Lung (tissue), 16 donors: Measurements from ENCODE around the gene KRT34. TPM values are rescaled to one million over a fixed set of nuclear protein-coding genes. Genes with fewer than 3 reads are reported as not detected.
"Not testable (repeated sequence)": the region's sequence is repeated elsewhere in the genome, so short reads cannot be mapped to it uniquely, and the experiment has no call there.

ENCODE experiments used
- ATAC-seq: fragments of 200-7000 bp; cut with Tn5 transposase; one replicate; pipeline ENCODE4 v1.9.1; 2020; ENCODE audit warnings: moderate number of reproducible peaks; ENCODE audit not compliant: insufficient read depth, low FRiP score
- DNase-seq, 3 donors: peaks; one replicate each; pipeline ENCODE4 v3.0.0-alpha.2; 2013 to 2017
- H3K27ac ChIP-seq, 2 donors: one replicate each; pipeline ENCODE4 v1.5.1; 2013; ENCODE audit warnings: mild to moderate bottlenecking in 2 of 2, moderate library complexity in 2 of 2, control low read depth in 1 of 2, inconsistent platforms in 1 of 2, low read depth in 1 of 2, low read length in 1 of 2
- H3K27me3 ChIP-seq, 3 donors: one replicate each; pipeline ENCODE4 v1.5.1; 2013; ENCODE audit warnings: low read length in 2 of 3; ENCODE audit not compliant: control insufficient read depth in 3 of 3, insufficient read depth in 3 of 3
- H3K36me3 ChIP-seq, 4 donors: one replicate each; pipeline ENCODE4 v1.5.1; 2013; ENCODE audit warnings: low read length in 4 of 4, mild to moderate bottlenecking in 1 of 4, moderate library complexity in 1 of 4; ENCODE audit not compliant: control insufficient read depth in 4 of 4, insufficient read depth in 4 of 4
- H3K4me1 ChIP-seq, 5 donors: one replicate each; pipeline ENCODE4 v1.5.1; 2013; ENCODE audit warnings: low read length in 5 of 5, mild to moderate bottlenecking in 2 of 5, moderate library complexity in 1 of 5; ENCODE audit not compliant: control insufficient read depth in 5 of 5, insufficient read depth in 5 of 5
- H3K4me3 ChIP-seq: one replicate; pipeline ENCODE4 v1.5.1; 2013; ENCODE audit warnings: mild to moderate bottlenecking, control low read depth, moderate library complexity
- H3K9ac ChIP-seq, 2 donors: one replicate each; pipeline ENCODE4 v1.5.1; 2013; ENCODE audit warnings: low read length in 2 of 2, control low read depth in 1 of 2; ENCODE audit not compliant: insufficient read depth in 1 of 2
- H3K9me3 ChIP-seq, 4 donors: one replicate each; pipeline ENCODE4 v1.5.1; 2013; ENCODE audit warnings: low read length in 3 of 4, mild to moderate bottlenecking in 1 of 4, moderate library complexity in 1 of 4; ENCODE audit not compliant: control insufficient read depth in 4 of 4, insufficient read depth in 3 of 4
- CTCF ChIP-seq: IDR thresholded peaks from 2 replicates; pipeline ENCODE4 v1.5.1; 2012; ENCODE audit warnings: mild to moderate bottlenecking; ENCODE audit errors: control extremely low read depth, extremely low read depth
- WGBS, 2 donors: extraction: QIAGEN DNeasy Blood & Tissue Kit; methylation state at CpG; one replicate each; pipeline ENCODE4 v1.1.7; 2013; 5-methylcytosine and 5-hydroxymethylcytosine counted together
- long read RNA-seq, 5 donors: transcript quantifications; one replicate each; lab custom pipeline, GENCODE V29; 2026
- polyA plus RNA-seq, 2 donors: library from polyadenylated mRNA; stranded (reverse); fragments of 200-250 nt; gene quantifications; one replicate each; pipeline ENCODE4 v1.2.1, GENCODE V29; 2013
- total RNA-seq, 2 donors: library from RNA; depleted of rRNA in 1 of 2; stranded (reverse); fragments of >200 nt in 1 of 2; gene quantifications; one replicate each; pipeline ENCODE4 v1.2.1, GENCODE V29; 2014 to 2021
- donor health status: control.
- donor health status: control.
- donor health status: Bipolar disorder and iron deficiency.
- donor health status: healthy.
- donor health status: DM: yes; HTN: yes; CAD: no.

The KRT34 gene
- total RNA-seq (not detected), polyA plus RNA-seq (not detected)
- long read RNA-seq, donor 1: 0 reads
- long read RNA-seq, donor 2: 0 reads
- long read RNA-seq, donor 3: 0 reads
- long read RNA-seq, donor 4: 0 reads
- long read RNA-seq, donor 5: 0 reads

- not testable (repeated sequence) for DNase-seq, H3K36me3 ChIP-seq, H3K9ac ChIP-seq, H3K27me3 ChIP-seq, H3K27ac ChIP-seq, ATAC-seq, H3K4me1 ChIP-seq, H3K9me3 ChIP-seq, H3K4me3 ChIP-seq
- WGBS, 2 donors: 93 to 98% methylated on average over 13 of the region's 13 CpGs
Measured at GRCh38 chr17:41381943-41382342, at the start of gene KRT34. Gene KRT34 (minus strand): TSS chr17:41382306. CDS start chr17:41382246, 60 bp downstream.

- H3K36me3 ChIP-seq, H3K27ac ChIP-seq, H3K27me3 ChIP-seq, DNase-seq, ATAC-seq, H3K9me3 ChIP-seq, H3K9ac ChIP-seq, H3K4me3 ChIP-seq, H3K4me1 ChIP-seq: not testable (repeated sequence)
- 88% methylated on average over 9 of the region's 9 CpGs for WGBS, 2 donors
Measured at GRCh38 chr17:41430376-41430775, 48.3 kb upstream of the KRT34 start.

- 72 to 77% methylated on average over 7 of the region's 7 CpGs for WGBS, 2 donors
- no peak for ATAC-seq
- Histone ChIP-seq H3K27me3 (no peaks in the 10 kb centered on the region), H3K4me3 (no peak overlapping the region), H3K27ac (no peak overlapping the region), H3K36me3 (no peaks in the 10 kb centered on the region), H3K9ac (no peak overlapping the region), H3K4me1 (no peaks in the 10 kb centered on the region), H3K9me3 (no peaks in the 10 kb centered on the region)
- TF ChIP-seq CTCF: no peak
- DNase-seq: no peak
Measured at GRCh38 chr17:41429667-41430066, 47.6 kb upstream of the KRT34 start.

GRCh38 chr17:41428591-41429291, 46.6 kb upstream of the KRT34 start:
- WGBS, 2 donors: 71 to 81% methylated on average over 4 of the region's 4 CpGs
- Histone ChIP-seq H3K9ac (no peak overlapping the region), H3K4me1 (no peaks in the 10 kb centered on the region)

More at GRCh38 chr17:41428591-41429291, 46.6 kb upstream of the KRT34 start:
- Histone ChIP-seq H3K9me3 (no peaks in the 10 kb centered on the region), H3K36me3 (no peaks in the 10 kb centered on the region), H3K27me3 (no peaks in the 10 kb centered on the region), H3K4me3 (no peak overlapping the region), H3K27ac (no peak overlapping the region)
- no peak for TF ChIP-seq CTCF
- DNase-seq: no peak
- no peak for ATAC-seq
